WERI-Rb-1 (cell line): Measurements from ENCODE around the gene RAD51B.

Source experiments
- DNase-seq: peaks from one replicate; pipeline ENCODE4 v3.0.0-alpha.2; 2020
- H3K27ac ChIP-seq: fragments of 250-450 bp; sonication (Bioruptor Pico); 2 replicates; pipeline ENCODE4 v1.5.1; 2020; ENCODE audit warnings: mild to moderate bottlenecking, moderate library complexity
- H3K27me3 ChIP-seq: fragments of 250-450 bp; sonication (Bioruptor Pico); 2 replicates; pipeline ENCODE4 v1.5.1; 2021; ENCODE audit warnings: mild to moderate bottlenecking, low read depth, moderate library complexity; ENCODE audit not compliant: insufficient read depth, severe bottlenecking
- H3K36me3 ChIP-seq: fragments of 250-450 bp; sonication (Bioruptor Pico); 2 replicates; pipeline ENCODE4 v1.5.1; 2020; ENCODE audit warnings: mild to moderate bottlenecking, moderate library complexity
- H3K4me3 ChIP-seq: 2 replicates; pipeline ENCODE4 v1.5.1; 2011; ENCODE audit warnings: low read depth, mild to moderate bottlenecking, control low read depth, low read length
- H3K9me3 ChIP-seq: fragments of 250-450 bp; sonication (Bioruptor Pico); 2 replicates; pipeline ENCODE4 v1.5.1; 2021; ENCODE audit warnings: mild to moderate bottlenecking, moderate library complexity; ENCODE audit not compliant: severe bottlenecking
- CTCF ChIP-seq: IDR thresholded peaks from 2 replicates; pipeline ENCODE4 v1.5.1; 2011; ENCODE audit warnings: low read depth, mild to moderate bottlenecking, control low read depth, inconsistent platforms, low read length

RAD51B gene

GRCh38 chr14:68681256-68682011 lies 861.9 kb downstream of the RAD51B start:
- no peak for DNase-seq
- Histone ChIP-seq H3K36me3 (no peaks in the 10 kb centered on the region), H3K4me3 (no peak overlapping the region), H3K27me3 (no peaks in the 10 kb centered on the region), H3K27ac (no peak overlapping the region), H3K9me3 (no peaks in the 10 kb centered on the region)
- no peak for TF ChIP-seq CTCF

- H3K27ac ChIP-seq = no peak overlapping the region; the same call in 1 of the 2 replicates
- DNase-seq = no peak
- no peaks in the 10 kb centered on the region for H3K9me3 ChIP-seq
- no peaks in the 10 kb centered on the region for H3K27me3 ChIP-seq
- no peak for TF ChIP-seq CTCF
- H3K36me3 ChIP-seq = no peaks in the 10 kb centered on the region
- H3K4me3 ChIP-seq = no peak overlapping the region
Measured at GRCh38 chr14:68682166-68683103, 862.9 kb downstream of the RAD51B start.

GRCh38 chr14:68683326-68683725 lies 863.7 kb downstream of the RAD51B start:
- Histone ChIP-seq H3K27ac (no peak overlapping the region; the same call in 1 of the 2 replicates), H3K27me3 (no peaks in the 10 kb centered on the region), H3K36me3 (no peaks in the 10 kb centered on the region), H3K9me3 (no peaks in the 10 kb centered on the region), H3K4me3 (no peak overlapping the region)
- no peak for TF ChIP-seq CTCF
- no peak for DNase-seq

- no peak for TF ChIP-seq CTCF
- Histone ChIP-seq H3K27me3 (no peaks in the 10 kb centered on the region), H3K36me3 (no peaks in the 10 kb centered on the region), H3K27ac (no peak overlapping the region), H3K4me3 (no peak overlapping the region), H3K9me3 (no peaks in the 10 kb centered on the region)
- no peak for DNase-seq
Measured at GRCh38 chr14:68684466-68685418, 865.2 kb downstream of the RAD51B start.

GRCh38 chr14:68685419-68686204 lies 866.0 kb downstream of the RAD51B start:
- H3K27ac ChIP-seq = no peak overlapping the region
- DNase-seq = no peak

More at GRCh38 chr14:68685419-68686204, 866.0 kb downstream of the RAD51B start:
- TF ChIP-seq CTCF = no peak
- H3K27me3 ChIP-seq = no peaks in the 10 kb centered on the region
- H3K36me3 ChIP-seq = no peaks in the 10 kb centered on the region
- H3K4me3 ChIP-seq = no peak overlapping the region
- no peaks in the 10 kb centered on the region for H3K9me3 ChIP-seq
